ENCODE results near the gene ZCCHC9. TPM values are rescaled to one million over a fixed set of nuclear protein-coding genes. Genes with fewer than 3 reads are reported as not detected.
"Not testable (repeated sequence)": the region's sequence is repeated elsewhere in the genome, so short reads cannot be mapped to it uniquely, and the experiment has no call there.

ZCCHC9 gene
- total and polyA plus RNA-seq, 7 donors: 20.2 to 44.9 (median 27.6) TPM

GRCh38 chr5:81269751-81270393 is 31.5 kb upstream of the ZCCHC9 start:
- Histone ChIP-seq H3K4me1 (peaks cover 0 to 9% (median 0%) of the 10 kb centered on the region in 4 donors), H3K36me3 (no peaks in the 10 kb centered on the region), H3K27ac (no peak overlapping the region), H3K9me3 (peaks cover 0 to 3% (median 0%) of the 10 kb centered on the region in 4 donors), H3K27me3 (no peaks in the 10 kb centered on the region), H3K4me3 (no peak overlapping the region)
- 97 to 98% methylated on average over 8 of the region's 8 CpGs for WGBS, 2 donors
- intact Hi-C loops (cut with DNase I): no loop called here
- TF ChIP-seq CTCF (IDR thresholded peaks at IDR 0.05): no peak
- no peak for TF ChIP-seq EP300 (IDR thresholded peaks at IDR 0.05)
- TF ChIP-seq POLR2A (IDR thresholded peaks at IDR 0.05): no peak
- no peak for TF ChIP-seq POLR2AphosphoS5 (IDR thresholded peaks at IDR 0.05)
- no peak for DNase-seq

- H3K27me3 ChIP-seq; H3K36me3 ChIP-seq; H3K4me3 ChIP-seq; H3K27ac ChIP-seq; intact Hi-C loops (cut with DNase I); H3K9me3 ChIP-seq; H3K4me1 ChIP-seq; DNase-seq: not testable (repeated sequence)
- WGBS, 2 donors: 97 to 99% methylated on average over 2 of the region's 2 CpGs
Observed at GRCh38 chr5:81270394-81271027, 30.9 kb upstream of the ZCCHC9 start.

- WGBS, 2 donors: 96 to 97% methylated on average over 1 of the region's 1 CpG
- TF ChIP-seq POLR2AphosphoS5 (IDR thresholded peaks at IDR 0.05) (no peak), POLR2A (IDR thresholded peaks at IDR 0.05) (no peak), EP300 (IDR thresholded peaks at IDR 0.05) (no peak), CTCF (IDR thresholded peaks at IDR 0.05) (no peak)
- no peaks in the 10 kb centered on the region for H3K36me3 ChIP-seq
- H3K9me3 ChIP-seq: no peaks in the 10 kb centered on the region
- H3K4me3 ChIP-seq: no peak overlapping the region
- no peak overlapping the region for H3K27ac ChIP-seq
- intact Hi-C loops (cut with DNase I): no loop called here
- H3K27me3 ChIP-seq: no peaks in the 10 kb centered on the region
- no peaks in the 10 kb centered on the region for H3K4me1 ChIP-seq
- no peak for DNase-seq
Observed at GRCh38 chr5:81283976-81284375, 17.4 kb upstream of the ZCCHC9 start.

- Histone ChIP-seq H3K4me3 (no peak overlapping the region), H3K4me1 (no peaks in the 10 kb centered on the region), H3K9me3 (no peaks in the 10 kb centered on the region), H3K27ac (no peak overlapping the region), H3K27me3 (no peaks in the 10 kb centered on the region), H3K36me3 (no peaks in the 10 kb centered on the region)
- 49 to 72% methylated on average over 3 of the region's 3 CpGs for WGBS, 2 donors
- DNase-seq: no peak
- intact Hi-C loops (cut with DNase I): no loop called here
- TF ChIP-seq POLR2A (IDR thresholded peaks at IDR 0.05) (no peak), CTCF (IDR thresholded peaks at IDR 0.05) (no peak), POLR2AphosphoS5 (IDR thresholded peaks at IDR 0.05) (no peak), EP300 (IDR thresholded peaks at IDR 0.05) (no peak)
Observed at GRCh38 chr5:81286059-81286617, 15.2 kb upstream of the ZCCHC9 start.

GRCh38 chr5:81288021-81288433 is 13.4 kb upstream of the ZCCHC9 start:
- TF ChIP-seq CTCF (IDR thresholded peaks at IDR 0.05) (no peak), EP300 (IDR thresholded peaks at IDR 0.05) (no peak), POLR2A (IDR thresholded peaks at IDR 0.05) (no peak), POLR2AphosphoS5 (IDR thresholded peaks at IDR 0.05) (no peak)
- intact Hi-C loops (cut with DNase I): no loop called here
- Histone ChIP-seq H3K9me3 (peaks cover 0 to 8% (median 0%) of the 10 kb centered on the region in 4 donors), H3K27me3 (no peaks in the 10 kb centered on the region), H3K4me3 (no peak overlapping the region), H3K36me3 (no peaks in the 10 kb centered on the region), H3K27ac (no peak overlapping the region), H3K4me1 (no peaks in the 10 kb centered on the region)
- no peak for DNase-seq
- 80 to 91% methylated on average over 4 of the region's 4 CpGs for WGBS, 2 donors

Data from sigmoid colon (tissue), 7 donors.